HL-60/S4 (cell line): Measurements from ENCODE around the gene ADRA1B.
"Not testable (repeated sequence)": the region's sequence is repeated elsewhere in the genome, so short reads cannot be mapped to it uniquely, and the experiment has no call there.

Experiments used
- in situ Hi-C: fragments of 300-500 bp; cut with MboI; formaldehyde crosslinking; loops from 2 replicates; pipeline ENCODE4 v1.14.3; 2022; ENCODE audit warnings: low sequenced_read_pairs

The ADRA1B gene

GRCh38 chr5:159965031-159965837 is 49.0 kb downstream of the ADRA1B start:
- in situ Hi-C loops, result no loop called here

DNA sequence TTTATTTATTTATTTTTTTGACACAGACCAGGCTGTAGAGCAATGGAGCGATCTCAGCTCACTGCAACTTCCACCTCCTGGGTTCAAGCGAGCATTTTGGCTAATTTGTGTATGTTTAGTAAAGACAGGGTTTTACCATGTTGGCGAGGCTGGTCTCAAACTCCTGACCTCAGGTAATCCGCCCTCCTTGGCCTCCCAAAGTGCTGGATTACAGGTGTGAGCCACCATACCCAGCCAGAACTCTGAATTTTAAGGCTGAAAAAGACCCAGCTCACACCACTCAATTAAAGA is 49.5 kb downstream of the ADRA1B start:
- in situ Hi-C loops, result not testable (repeated sequence)

DNA sequence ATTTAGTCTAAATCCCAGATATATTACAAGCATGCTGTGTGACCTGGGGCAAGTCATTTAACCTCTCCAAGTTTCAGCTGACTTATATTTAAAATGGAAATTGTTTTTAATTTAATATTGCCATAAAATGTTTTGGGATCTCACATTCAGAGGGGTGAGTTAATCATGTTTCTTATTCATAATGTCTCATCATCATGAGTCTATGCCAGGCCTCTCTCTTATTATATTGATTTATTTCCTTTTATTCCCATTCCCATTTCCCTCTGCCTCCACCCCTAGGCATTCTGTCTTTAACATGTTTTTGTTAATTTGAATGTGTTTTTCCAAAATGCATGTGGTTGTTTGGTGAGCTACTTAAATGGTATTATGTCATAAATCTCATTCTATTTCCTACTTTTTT is 53.7 kb downstream of the ADRA1B start:
- in situ Hi-C loops, result no loop called here

GRCh38 chr5:159971038-159971437 is 54.8 kb downstream of the ADRA1B start:
- in situ Hi-C loops, result no loop called here

- in situ Hi-C loops, result no loop called here
These were observed 55.2 kb downstream of the ADRA1B start for GRCh38 chr5:159971514-159971913.

- in situ Hi-C loops, result no loop called here
These were observed 55.7 kb downstream of the ADRA1B start for GRCh38 chr5:159971931-159972461.

DNA sequence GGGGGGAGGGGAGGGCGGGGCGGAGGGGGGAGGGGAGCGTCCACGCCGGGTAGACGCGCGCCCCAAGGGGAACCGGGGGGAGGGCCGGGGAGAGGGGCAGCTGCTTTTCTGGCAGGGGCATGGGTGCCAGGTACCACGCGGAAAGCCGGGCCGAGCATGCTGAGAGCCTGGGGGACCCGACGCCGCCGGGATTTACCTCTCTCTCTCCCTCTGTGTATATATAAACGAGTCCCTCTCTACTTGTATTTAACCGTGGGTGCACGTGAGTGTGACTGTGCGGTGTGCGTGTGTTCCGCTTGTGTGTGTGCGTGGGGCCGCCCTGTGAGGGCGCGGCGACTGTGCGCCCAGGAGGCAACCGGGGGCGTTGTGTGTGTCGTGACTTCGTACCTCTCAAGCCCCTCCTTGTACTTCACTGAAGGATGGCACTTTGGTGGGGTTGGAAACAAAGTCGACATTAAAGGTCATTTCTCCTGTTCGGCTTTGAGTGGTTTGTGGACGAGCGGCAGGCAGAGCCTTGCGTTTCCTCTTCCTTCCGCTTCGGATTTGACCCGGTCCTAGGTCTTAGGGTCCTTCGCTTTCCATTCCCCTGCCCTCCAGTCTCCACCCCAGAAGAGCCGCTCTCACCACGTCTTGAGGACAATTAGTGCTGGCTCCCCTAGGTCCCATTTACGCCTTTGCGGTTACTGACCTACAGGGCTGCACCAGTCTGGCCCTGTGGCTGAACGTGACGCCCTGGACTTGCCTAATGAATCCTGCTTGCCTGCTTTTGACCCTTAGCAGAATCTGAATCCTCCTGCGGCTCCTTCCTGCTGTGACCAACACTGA is 56.5 kb downstream of the ADRA1B start:
- in situ Hi-C loops, result no loop called here

GRCh38 chr5:159975462-159976019 is 59.3 kb downstream of the ADRA1B start:
- in situ Hi-C loops, result loop anchor here (25.0 kb wide), 1 partner anchor 663 kb away; no protein-coding TSS in a partner anchor

GRCh38 chr5:159976921-159977320 is 60.6 kb downstream of the ADRA1B start:
- in situ Hi-C loops, result loop anchor here (25.0 kb wide), 1 partner anchor 665 kb away; no protein-coding TSS in a partner anchor

- in situ Hi-C loops, result loop anchor here (25.0 kb wide), 1 partner anchor 666 kb away; no protein-coding TSS in a partner anchor
These were observed 62.1 kb downstream of the ADRA1B start for GRCh38 chr5:159978358-159978757.

DNA sequence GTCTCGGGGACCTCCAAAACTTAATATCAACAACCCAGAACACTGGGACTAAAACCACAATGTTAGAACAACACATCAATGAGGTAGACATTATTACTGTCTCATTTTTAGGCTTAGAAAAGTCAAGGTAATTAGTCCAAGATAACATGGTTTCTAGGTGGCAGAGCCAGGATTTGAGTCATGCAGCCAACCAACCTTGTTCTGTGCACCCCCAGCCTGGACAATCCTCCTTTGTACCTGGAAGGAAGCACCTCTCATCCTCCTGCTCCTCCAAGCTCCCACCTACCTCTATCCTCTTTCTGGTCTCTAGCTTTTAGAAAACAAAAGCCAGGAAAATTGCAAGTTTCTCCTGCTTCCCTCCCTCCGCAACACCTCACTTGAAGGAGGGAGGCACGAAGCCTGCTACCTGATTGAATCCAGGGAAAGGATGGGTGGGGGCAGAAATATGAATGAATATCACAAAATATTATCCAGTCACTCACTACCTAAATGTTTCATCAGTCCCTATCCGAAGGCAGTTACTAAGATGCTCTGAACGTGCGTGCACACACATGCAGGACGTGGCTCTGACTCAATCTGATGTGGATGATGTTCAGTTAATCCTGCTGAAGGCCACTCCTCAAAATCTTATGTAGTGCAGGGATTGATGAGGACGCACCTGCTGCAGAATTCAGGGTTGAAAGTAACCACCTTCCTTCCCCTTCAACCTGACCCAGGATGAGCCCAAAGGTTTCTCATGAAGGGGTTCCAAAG is 66.3 kb downstream of the ADRA1B start:
- in situ Hi-C loops, result loop anchor here (10.0 to 25.0 kb wide), 3 partner anchors 538 to 828 kb away; no protein-coding TSS in a partner anchor

DNA sequence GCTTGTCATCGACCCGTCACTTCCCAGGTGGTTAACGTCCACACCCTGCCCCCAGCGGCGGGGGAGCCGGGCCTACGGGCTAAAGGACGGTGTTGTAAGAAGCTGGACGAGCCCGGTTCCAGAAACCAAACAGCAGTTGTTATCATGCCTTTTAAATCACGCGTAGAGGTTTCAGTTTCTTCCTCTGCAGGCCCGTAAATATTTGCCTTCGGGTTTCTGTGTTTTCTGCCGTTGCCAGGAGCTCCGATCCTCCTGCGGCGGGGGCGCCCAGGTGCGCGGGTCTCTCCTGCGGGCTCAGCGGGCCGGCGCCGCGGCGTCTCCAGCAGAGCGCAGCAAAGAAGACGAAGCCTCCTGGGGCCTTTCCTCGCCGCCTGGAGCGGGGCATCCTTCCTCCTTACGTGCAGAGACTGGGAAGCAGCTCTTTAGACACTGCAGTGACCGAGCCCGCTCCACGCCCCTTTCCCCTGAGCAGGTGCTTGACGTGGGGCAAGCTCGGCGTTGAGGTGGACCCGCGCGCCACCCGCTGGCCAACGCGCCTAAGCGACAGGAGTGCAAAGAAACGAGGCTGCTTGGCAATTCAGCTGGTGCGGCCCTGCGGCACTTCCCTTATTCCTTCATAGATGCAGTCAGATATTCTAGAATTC is 70.9 kb downstream of the ADRA1B start:
- in situ Hi-C loops, result loop anchor here (10.0 to 25.0 kb wide), 3 partner anchors 542 to 832 kb away; no protein-coding TSS in a partner anchor

GRCh38 chr5:159990506-159990905 is 74.2 kb downstream of the ADRA1B start:
- in situ Hi-C loops, result loop anchor here (25.0 kb wide), 1 partner anchor 678 kb away; no protein-coding TSS in a partner anchor

GRCh38 chr5:159992566-159992965 is 76.3 kb downstream of the ADRA1B start:
- in situ Hi-C loops, result loop anchor here (25.0 kb wide), 1 partner anchor 680 kb away; no protein-coding TSS in a partner anchor

GRCh38 chr5:159993194-159993593 is 76.9 kb downstream of the ADRA1B start:
- in situ Hi-C loops, result loop anchor here (25.0 kb wide), 1 partner anchor 681 kb away; no protein-coding TSS in a partner anchor

- in situ Hi-C loops, result loop anchor here (25.0 kb wide), 1 partner anchor 684 kb away; no protein-coding TSS in a partner anchor
These were observed 79.6 kb downstream of the ADRA1B start for GRCh38 chr5:159995907-159996306.

GRCh38 chr5:160001457-160001856 is 85.2 kb downstream of the ADRA1B start:
- in situ Hi-C loops, result no loop called here

- in situ Hi-C loops, result no loop called here
These were observed 91.2 kb downstream of the ADRA1B start for GRCh38 chr5:160007514-160007913.

DNA sequence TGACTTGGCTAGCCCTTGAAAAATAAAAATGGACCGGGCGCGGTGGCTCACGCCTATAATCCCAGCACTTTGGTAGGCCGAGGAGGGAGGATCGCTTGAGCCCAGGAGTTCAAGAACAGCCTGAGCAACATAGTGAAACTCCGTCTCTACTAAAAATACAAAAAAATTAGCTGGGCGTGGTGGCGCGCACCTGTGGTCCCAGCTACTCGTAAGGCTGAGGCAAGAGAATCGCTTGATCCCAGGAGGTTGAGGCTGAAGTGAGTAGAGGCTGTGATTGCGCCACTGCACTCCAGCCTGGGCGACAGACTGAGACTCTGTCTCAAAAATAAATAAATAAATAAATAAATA is 92.2 kb downstream of the ADRA1B start:
- in situ Hi-C loops, result not testable (repeated sequence)
